GM12891 (cell line): ENCODE measurements around the gene ARF4.
"Not testable (repeated sequence)": the region's sequence is repeated elsewhere in the genome, so short reads cannot be mapped to it uniquely, and the experiment has no call there.

ENCODE experiments used
- POLR2A ChIP-seq: IDR thresholded peaks from 2 replicates; pipeline ENCODE4 v1.6.1; 2011; ENCODE audit warnings: low read depth, low read length, control low read depth
- POLR2AphosphoS5 ChIP-seq: IDR thresholded peaks from 2 replicates; pipeline ENCODE4 v1.6.1; 2011; ENCODE audit warnings: low read depth, low read length, control low read depth
- POU2F2 ChIP-seq: IDR thresholded peaks from 2 replicates; pipeline ENCODE4 v1.6.1; 2011; ENCODE audit warnings: low read depth, mild to moderate bottlenecking, control low read depth, low read length, moderate library complexity
- TAF1 ChIP-seq: IDR thresholded peaks from 2 replicates; pipeline ENCODE4 v1.6.1; 2011; ENCODE audit warnings: low read depth, low read length, control low read depth

GRCh38 chr3:57634259-57634658 is 37.1 kb upstream of the ARF4 start:
- not testable (repeated sequence) for TF ChIP-seq TAF1, POU2F2, POLR2AphosphoS5, POLR2A
